IMR-90 (cell line): ENCODE data around the gene CTBP1. TPM values are rescaled to one million over a fixed set of nuclear protein-coding genes. Genes with fewer than 3 reads are reported as not detected.

Experiments
- ATAC-seq: fragments of 200-7000 bp; cut with Tn5 transposase; 2 replicates; pipeline ENCODE4 v1.9.1; 2020; ENCODE audit warnings: low read depth, mild to moderate bottlenecking, moderate library complexity
- BruUV-seq: library from RNA; stranded (reverse); fragments of 400-500 nt; replicated peaks from 2 replicates; lab custom pipeline; 2021; lab: Mats Ljungman, UMichigan
- CTCF ChIA-PET: fragments of 300-600 bp; formaldehyde crosslinking; extraction: SDS; loops from one replicate; lab custom pipeline; 2021; ENCODE audit warnings: antibody characterized with exemption; lab: Yijun Ruan, JAX
- POLR2A ChIA-PET: fragments of 300-600 bp; sonication (Branson Sonifier 250); formaldehyde crosslinking; loops from one replicate; lab custom pipeline; 2022; ENCODE audit warnings: antibody characterized with exemption; ENCODE audit not compliant: unreplicated experiment; lab: Charles Lee
- DNase-seq: peaks from one replicate; pipeline ENCODE4 v3.0.0; 2013
- H2AFZ ChIP-seq: replicated peaks from 2 replicates; pipeline ENCODE3; 2013; ENCODE audit warnings: low read length, mild to moderate bottlenecking; ENCODE audit not compliant: poor library complexity
- H2AK5ac ChIP-seq: 2 replicates; pipeline ENCODE4 v1.6.1; 2013; ENCODE audit warnings: low read depth, low read length, inconsistent platforms
- H2AK9ac ChIP-seq: replicated peaks from 2 replicates; pipeline ENCODE3; 2013; ENCODE audit warnings: mild to moderate bottlenecking, low read depth, low read length, moderate library complexity; ENCODE audit not compliant: poor library complexity
- H2BK120ac ChIP-seq: 2 replicates; pipeline ENCODE4 v1.6.1; 2013; ENCODE audit warnings: low read depth, low read length, inconsistent platforms
- H2BK15ac ChIP-seq: 3 replicates; pipeline ENCODE4 v1.6.1; 2013; ENCODE audit warnings: low read depth, low read length, inconsistent platforms
- H2BK20ac ChIP-seq: 2 replicates; pipeline ENCODE4 v1.6.1; 2013; ENCODE audit warnings: low read depth, mild to moderate bottlenecking, inconsistent platforms, low read length, moderate library complexity
- H2BK5ac ChIP-seq: 2 replicates; pipeline ENCODE4 v1.6.1; 2013; ENCODE audit warnings: mild to moderate bottlenecking, low read depth, low read length, inconsistent platforms; ENCODE audit not compliant: poor library complexity, severe bottlenecking
- H3K14ac ChIP-seq: replicated peaks from 2 replicates; pipeline ENCODE4 v1.6.1; 2013; ENCODE audit warnings: low read depth, low read length, inconsistent platforms
- H3K18ac ChIP-seq: 2 replicates; pipeline ENCODE4 v1.6.1; 2013; ENCODE audit warnings: low read depth, low read length, control low read depth
- H3K23ac ChIP-seq: 2 replicates; pipeline ENCODE4 v1.6.1; 2013; ENCODE audit warnings: low read depth, low read length, inconsistent platforms
- H3K27ac ChIP-seq: 2 replicates; pipeline ENCODE4 v1.5.1; 2013; ENCODE audit warnings: mild to moderate bottlenecking, control low read depth, low read length; ENCODE audit not compliant: insufficient read depth
- H3K27me3 ChIP-seq: 2 replicates; pipeline ENCODE4 v1.6.1; 2013; ENCODE audit warnings: low read length; ENCODE audit not compliant: control insufficient read depth, insufficient read depth
- H3K36me3 ChIP-seq: 2 replicates; pipeline ENCODE4 v1.6.1; 2013; ENCODE audit warnings: low read length, mixed read lengths; ENCODE audit not compliant: control insufficient read depth, insufficient read depth
- H3K4ac ChIP-seq: 2 replicates; pipeline ENCODE4 v1.6.1; 2013; ENCODE audit warnings: low read depth, low read length, inconsistent platforms
- H3K4me1 ChIP-seq: 2 replicates; pipeline ENCODE4 v1.6.1; 2013; ENCODE audit warnings: low read length, mixed read lengths; ENCODE audit not compliant: control insufficient read depth, insufficient read depth
- H3K4me2 ChIP-seq: 2 replicates; pipeline ENCODE4 v1.6.1; 2013; ENCODE audit warnings: low read depth, mild to moderate bottlenecking, control low read depth, low read length, moderate library complexity
- H3K4me3 ChIP-seq: 2 replicates; pipeline ENCODE4 v1.5.1; 2013; ENCODE audit warnings: low read depth, mild to moderate bottlenecking, control low read depth, low read length, moderate library complexity; ENCODE audit not compliant: insufficient read depth
- H3K56ac ChIP-seq: 2 replicates; pipeline ENCODE4 v1.6.1; 2013; ENCODE audit warnings: low read length, inconsistent platforms; ENCODE audit not compliant: insufficient read depth; ENCODE audit errors: extremely low read depth
- H3K79me1 ChIP-seq, 2 experiments: 2 replicates each; pipeline ENCODE4 v1.6.1; 2013; ENCODE audit warnings: low read length in 2 of 2, inconsistent platforms in 1 of 2, low read depth in 1 of 2
- H3K9ac ChIP-seq: 2 replicates; pipeline ENCODE4 v1.6.1; 2013; ENCODE audit warnings: low read depth, low read length, control low read depth
- H3K9me1 ChIP-seq: 2 replicates; pipeline ENCODE4 v1.6.1; 2013; ENCODE audit warnings: low read length, inconsistent platforms; ENCODE audit not compliant: insufficient read depth
- H3K9me3 ChIP-seq: 2 replicates; pipeline ENCODE4 v1.6.1; 2013; ENCODE audit warnings: low read length; ENCODE audit not compliant: control insufficient read depth, insufficient read depth
- H4K20me1 ChIP-seq: 2 replicates; pipeline ENCODE4 v1.6.1; 2013; ENCODE audit warnings: low read length, inconsistent platforms; ENCODE audit not compliant: insufficient read depth
- H4K5ac ChIP-seq: 2 replicates; pipeline ENCODE4 v1.6.1; 2013; ENCODE audit warnings: mild to moderate bottlenecking, low read depth, low read length, control low read depth
- H4K8ac ChIP-seq, 2 experiments: 2 replicates each; pipeline ENCODE4 v1.6.1; 2013; ENCODE audit warnings: low read depth in 2 of 2, low read length in 2 of 2, control low read depth in 1 of 2, inconsistent platforms in 1 of 2
- H4K91ac ChIP-seq: 2 replicates; pipeline ENCODE4 v1.6.1; 2013; ENCODE audit warnings: low read depth, low read length, inconsistent platforms; ENCODE audit not compliant: insufficient read depth
- NFE2L2 ChIP-seq: fragments of 150-350 bp; IDR thresholded peaks from 2 replicates; pipeline ENCODE4 v1.6.1; 2016; ENCODE audit warnings: low read depth, mild to moderate bottlenecking, low read length
- RFX5 ChIP-seq: IDR thresholded peaks from 2 replicates; pipeline ENCODE4 v1.8.0; 2012; ENCODE audit warnings: low read depth, mild to moderate bottlenecking, low read length, moderate library complexity
- WGBS, 2 experiments: methylation state at CpG; one replicate each; pipeline versions ENCODE4 v1.1.5 to v1.1.7; 2013; ENCODE audit warnings: missing lambda C conversion rate in 2 of 2; ENCODE audit not compliant: insufficient read length in 1 of 2; ENCODE audit errors: extremely low coverage in 2 of 2; 5-methylcytosine and 5-hydroxymethylcytosine counted together
- dilution Hi-C: fragments of 300-500 bp; cut with HindIII; formaldehyde crosslinking; loops from one replicate; pipeline ENCODE4 v1.14.3; 2018; ENCODE audit warnings: low sequenced_read_pairs; ENCODE audit not compliant: unreplicated experiment
- in situ Hi-C: fragments of 300-500 bp; cut with MboI; formaldehyde crosslinking; loops from 3 replicates; pipeline ENCODE4 v1.14.3; 2019; ENCODE audit warnings: low sequenced_read_pairs, inconsistent platforms, mixed read lengths
- intact Hi-C: fragments of 100-400 bp; cut with micrococcal nuclease; formaldehyde crosslinking; loops from 2 replicates; pipeline ENCODE4 v1.10.0; 2022
- polyA plus RNA-seq, 3 experiments: library from polyadenylated mRNA; depleted of rRNA; stranded (reverse); fragments of >200 nt; gene quantifications; 2 replicates each; pipeline ENCODE4 v1.2.3, GENCODE V29; 2012; ENCODE audit warnings: low replicate concordance in 1 of 3
- total RNA-seq: library from RNA; depleted of rRNA; stranded (reverse); fragments of >200 nt; gene quantifications from 2 replicates; pipeline ENCODE4 v1.2.3, GENCODE V29; 2012

CTBP1 gene
- total and polyA plus RNA-seq, 2 of the 4 experiments (the other 2 are of a cell fraction): 147 to 212 TPM

GRCh38 chr4:1241466-1241935 lies 7.4 kb downstream of the CTBP1 start:
- Histone ChIP-seq H3K18ac (no peak overlapping the region), H3K27me3 (no peaks in the 10 kb centered on the region), H3K4me1 (peaks cover 8% of the 10 kb centered on the region), H3K9ac (no peak overlapping the region), H4K5ac (no peak overlapping the region), H4K8ac (no peak overlapping the region), H2BK5ac (no peak overlapping the region), H3K36me3 (peaks cover 43% of the 10 kb centered on the region), H3K4ac (no peak overlapping the region), H3K4me3 (no peak overlapping the region), H3K9me3 (no peaks in the 10 kb centered on the region), H2AK9ac (no peak overlapping the region), H3K4me2 (no peak overlapping the region), H3K27ac (no peak overlapping the region), H2BK120ac (no peak overlapping the region), H2AK5ac (no peak overlapping the region), H3K23ac (no peak overlapping the region), H4K20me1 (peaks cover 85% of the 10 kb centered on the region), H3K56ac (no peak overlapping the region), H2AFZ (no peak overlapping the region), H3K9me1 (peaks cover 30% of the 10 kb centered on the region), H3K79me1 (peaks cover 6 to 63% of the 10 kb centered on the region in 2 experiments; a peak in 3 of 4 replicates), H2BK20ac (no peak overlapping the region), H2BK15ac (no peak overlapping the region), H3K14ac (no peak overlapping the region), H4K91ac (no peak overlapping the region)
- no TSS peak for BruUV-seq
- CTCF ChIA-PET: no interaction called here
- no peak for ATAC-seq
- TF ChIP-seq NFE2L2 (no peak), RFX5 (no peak)
- dilution Hi-C loops (no loop called here), in situ Hi-C loops (no loop called here), intact Hi-C loops (no loop called here)
- no peak for DNase-seq
- POLR2A ChIA-PET: no interaction called here
- WGBS, 2 experiments: 93% methylated on average over 3 of the region's 21 CpGs; no CpG with 5 or more reads in 1 of the 2 experiments
